Ovary (tissue), 1 donor: ENCODE data around the gene MVD.

Experiments
- EP300 ChIP-seq: sonication (generic); formaldehyde crosslinking; IDR thresholded peaks from one replicate; pipeline ENCODE4 v1.6.1; 2017; ENCODE audit warnings: antibody characterized with exemption
- POLR2A ChIP-seq: fragments of 450-650 bp; IDR thresholded peaks from one replicate; pipeline ENCODE4 v1.6.1; 2017; ENCODE audit warnings: antibody characterized with exemption, mild to moderate bottlenecking, moderate library complexity

DNA sequence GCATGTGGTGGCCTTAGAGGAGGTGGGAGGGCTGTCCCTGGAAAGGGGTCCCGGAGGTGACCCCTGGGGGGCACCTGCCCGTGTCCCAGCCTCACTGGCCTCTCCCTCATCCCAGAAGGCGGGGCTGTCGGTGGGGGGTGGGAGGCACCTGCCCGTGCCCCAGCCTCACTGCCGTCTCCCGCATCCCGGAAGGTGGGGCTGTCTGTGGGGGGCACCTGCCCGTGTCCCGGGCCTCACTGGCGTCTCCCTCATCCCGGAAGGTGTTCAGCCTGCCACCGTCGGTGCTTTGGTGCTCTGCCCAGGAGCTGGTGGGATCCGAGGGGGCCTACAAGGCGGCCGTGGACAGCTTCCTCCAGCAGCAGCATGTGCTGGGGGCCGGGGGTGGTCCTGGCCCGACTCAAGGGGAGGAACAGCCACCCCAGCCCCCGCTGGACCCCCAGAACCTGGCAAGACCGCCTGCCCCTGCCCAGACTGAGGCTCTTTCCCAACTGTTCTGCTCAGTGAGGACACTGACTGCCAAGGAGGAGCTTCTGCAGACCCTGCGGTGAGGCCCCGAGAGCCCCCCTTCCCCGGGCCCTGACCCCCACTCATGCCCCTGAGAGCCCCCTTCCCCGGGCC, 49.6 kb upstream of the MVD start:
- TF ChIP-seq EP300 = no peak
- TF ChIP-seq POLR2A = no peak
